NCI-H2196 treated with DMSO at 0.1 percent for 48 hours (cell line): ENCODE results near the gene SLC12A7.
"Not testable (repeated sequence)": the region's sequence is repeated elsewhere in the genome, so short reads cannot be mapped to it uniquely, and the experiment has no call there.

ENCODE experiments used
- DNase-seq: peaks from one replicate; lab custom pipeline; 2025; ENCODE audit not compliant: unreplicated experiment; lab: John Stamatoyannopoulos, UW

The SLC12A7 gene

DNA sequence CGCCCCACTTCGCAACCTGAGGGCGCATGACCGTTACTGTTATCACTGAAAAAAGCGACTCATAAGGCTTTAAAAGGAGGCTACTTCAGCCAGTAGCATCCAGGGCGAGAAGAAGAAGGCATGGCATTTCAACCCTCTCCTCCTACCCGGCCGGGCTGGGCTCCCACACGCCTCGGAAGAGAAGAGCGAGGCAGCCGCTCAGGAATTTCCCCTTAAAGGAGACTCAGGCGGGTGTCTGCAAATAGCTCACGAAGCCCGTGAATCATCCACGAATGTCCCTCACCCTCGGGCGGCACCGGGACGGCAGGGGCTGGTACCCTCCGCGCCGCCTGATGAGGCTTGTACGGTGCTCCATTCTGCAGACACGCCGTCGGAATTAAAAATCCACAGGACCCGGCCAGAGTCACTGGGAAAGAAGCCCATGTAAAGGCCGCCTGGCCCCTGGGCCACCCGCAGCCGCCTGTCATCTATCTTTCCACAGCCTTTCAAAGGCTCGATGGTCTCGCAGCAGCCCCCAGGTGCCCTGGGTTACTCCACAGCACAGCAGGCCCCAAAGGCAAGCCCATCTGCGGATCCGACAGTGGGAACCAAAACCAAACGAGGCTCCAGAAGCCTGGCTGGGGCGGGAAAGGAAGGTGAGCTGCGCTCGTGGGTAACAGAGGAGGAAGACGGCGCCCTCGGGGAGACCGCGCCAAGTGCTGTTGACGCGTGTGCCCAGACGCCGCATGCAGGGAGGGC, 11.8 kb downstream of the SLC12A7 start:
- DNase-seq = no peak

GRCh38 chr5:1098986-1099597, 12.8 kb downstream of the SLC12A7 start:
- no peak for DNase-seq

DNA sequence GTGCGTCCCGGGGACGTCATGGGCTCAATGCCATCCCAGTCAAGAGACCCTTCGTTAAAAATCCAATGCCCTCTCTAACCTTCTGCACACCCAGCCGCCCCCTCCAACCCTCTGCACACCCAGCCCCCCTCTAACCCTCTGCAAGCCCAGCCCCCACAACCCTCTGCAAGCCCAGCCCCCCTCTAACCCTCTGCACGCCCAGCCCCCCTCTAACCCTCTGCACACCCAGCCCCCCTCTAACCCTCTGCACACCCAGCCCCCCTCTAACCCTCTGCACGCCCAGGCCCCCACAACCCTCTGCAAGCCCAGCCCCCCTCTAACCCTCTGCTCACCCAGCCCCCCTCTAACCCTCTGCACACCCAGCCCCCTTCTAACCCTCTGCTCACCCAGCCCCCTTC, 13.9 kb downstream of the SLC12A7 start:
- DNase-seq = not testable (repeated sequence)

- no peak for DNase-seq
These were observed 14.4 kb downstream of the SLC12A7 start for GRCh38 chr5:1097381-1097987.

GRCh38 chr5:1096838-1097237, 15.0 kb downstream of the SLC12A7 start:
- no peak for DNase-seq

DNA sequence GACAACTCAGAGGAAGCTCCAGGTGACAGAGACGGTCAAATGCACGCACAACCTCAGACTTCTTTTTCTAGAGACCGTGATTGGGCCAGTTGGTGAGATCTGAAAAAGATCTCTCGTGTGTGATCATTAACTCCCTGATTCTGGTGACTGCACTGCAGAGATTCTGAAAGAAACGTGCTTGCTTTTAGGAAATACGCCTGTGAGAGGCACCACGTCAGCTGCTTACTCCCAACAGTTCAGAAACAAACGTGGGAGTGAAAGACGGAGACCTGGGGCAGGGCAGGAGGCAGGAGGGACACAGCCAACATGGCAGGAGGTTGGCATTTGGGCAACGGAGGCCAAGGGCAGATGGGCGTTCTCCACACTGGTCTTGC, 15.9 kb downstream of the SLC12A7 start:
- no peak for DNase-seq

GRCh38 chr5:1095302-1095989, 16.4 kb downstream of the SLC12A7 start:
- no peak for DNase-seq

GRCh38 chr5:1094670-1095190, 17.1 kb downstream of the SLC12A7 start:
- DNase-seq = no peak

GRCh38 chr5:1093361-1093760, 18.5 kb downstream of the SLC12A7 start:
- no peak for DNase-seq

DNA sequence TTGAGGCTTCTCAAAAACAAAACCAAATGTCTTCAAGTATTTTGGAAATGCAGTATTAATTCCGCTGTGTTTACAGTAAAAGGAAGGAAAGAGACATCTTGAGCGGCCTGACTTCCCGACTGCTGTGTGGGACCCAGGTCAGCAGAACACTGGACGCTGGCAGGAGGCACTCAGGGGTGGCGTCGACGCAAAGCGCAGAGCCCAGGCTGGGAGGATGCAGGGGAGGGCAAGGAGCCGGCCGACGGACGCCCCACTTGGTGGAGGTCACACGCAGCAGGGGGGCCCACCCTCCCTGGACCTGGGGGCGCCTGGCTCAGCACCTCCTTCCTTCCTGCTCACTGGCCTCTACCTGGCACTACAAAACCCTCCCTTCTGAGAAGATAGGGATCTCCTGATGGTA, 19.7 kb downstream of the SLC12A7 start:
- DNase-seq = no peak

DNA sequence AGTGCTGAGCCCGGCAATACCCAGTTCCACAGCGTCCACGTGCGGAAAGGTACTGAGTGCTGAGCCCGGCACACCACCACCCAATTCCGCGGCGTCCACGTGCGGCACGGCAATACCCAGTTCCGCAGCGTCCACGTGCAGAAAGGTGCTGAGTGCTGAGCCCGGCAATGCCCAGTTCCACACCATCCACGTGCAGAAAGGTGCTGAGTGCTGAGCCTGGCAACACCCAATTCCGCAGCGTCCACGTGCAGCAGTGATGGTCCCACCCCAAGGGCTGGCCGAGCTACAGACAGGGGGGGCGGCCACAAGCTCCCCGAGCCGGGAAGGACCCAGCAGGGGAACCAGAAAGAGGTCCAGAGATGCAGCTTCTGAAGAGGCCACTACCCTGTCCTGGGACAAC, 20.2 kb downstream of the SLC12A7 start:
- DNase-seq = no peak

- no peak for DNase-seq
These were observed 21.3 kb downstream of the SLC12A7 start for GRCh38 chr5:1090538-1090937.

- no peak for DNase-seq
These were observed 22.2 kb downstream of the SLC12A7 start for GRCh38 chr5:1089621-1090040.

DNA sequence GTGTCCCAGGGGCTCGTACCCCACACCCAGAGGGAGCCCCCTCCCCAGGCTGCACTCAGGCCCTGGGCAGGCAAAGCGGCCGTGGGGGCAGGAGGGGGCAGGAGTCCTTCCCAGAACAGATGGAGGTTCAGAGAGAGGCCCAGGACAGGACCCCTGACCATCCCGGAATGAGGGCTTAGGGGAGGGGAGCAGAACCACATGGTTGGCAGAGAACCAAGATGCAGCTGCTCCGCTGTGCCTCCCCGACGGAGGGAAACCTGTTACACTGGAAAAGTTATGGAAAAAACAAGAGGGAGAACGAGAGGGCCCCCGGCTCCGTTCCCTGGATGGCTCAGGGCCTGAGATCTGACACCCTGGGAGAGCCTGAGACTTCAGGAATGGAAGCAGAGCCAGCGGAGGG, 22.7 kb downstream of the SLC12A7 start:
- no peak for DNase-seq

- DNase-seq = no peak
These were observed 23.1 kb downstream of the SLC12A7 start for GRCh38 chr5:1088726-1089125.

GRCh38 chr5:1088031-1088430, 23.8 kb downstream of the SLC12A7 start:
- DNase-seq = no peak

DNA sequence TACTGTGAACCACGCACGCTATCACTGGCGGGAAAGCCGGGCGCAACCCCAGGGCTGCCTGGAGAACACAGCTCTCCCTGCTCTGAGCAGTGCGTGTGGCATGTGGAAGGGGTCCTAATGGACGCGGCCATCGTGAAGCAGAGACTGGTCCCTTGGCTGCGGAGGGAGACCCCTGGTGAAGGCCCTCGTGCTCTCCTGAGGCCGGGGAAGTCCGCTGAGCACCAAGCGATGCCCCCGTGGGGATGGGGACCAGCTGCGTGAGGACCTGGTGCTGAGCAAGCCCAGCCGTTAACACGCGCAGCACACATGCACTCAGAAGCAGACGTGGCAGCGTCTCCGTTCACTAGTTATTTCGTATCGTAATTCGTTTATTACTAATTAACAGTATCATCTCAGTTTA, 24.4 kb downstream of the SLC12A7 start:
- DNase-seq = no peak

DNA sequence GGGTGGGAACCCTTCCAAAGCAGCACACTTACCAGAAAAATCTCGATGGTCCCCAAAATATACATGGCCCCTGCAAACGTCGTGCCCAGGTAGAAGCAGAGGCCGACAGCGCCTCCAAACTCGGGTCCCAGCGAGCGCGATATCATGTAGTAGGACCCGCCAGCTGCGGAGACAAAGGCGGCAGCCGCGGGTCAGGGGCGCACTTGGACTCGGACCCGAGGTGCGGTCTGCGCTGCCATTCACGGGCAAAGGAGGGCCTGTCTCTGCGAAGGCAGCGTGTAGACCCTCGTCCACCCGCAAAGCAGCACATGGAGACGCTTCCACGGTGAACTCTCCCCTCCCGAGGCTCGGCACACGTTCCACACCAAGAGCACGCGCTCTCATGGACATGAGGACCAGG, 25.0 kb downstream of the SLC12A7 start:
- DNase-seq = no peak

DNA sequence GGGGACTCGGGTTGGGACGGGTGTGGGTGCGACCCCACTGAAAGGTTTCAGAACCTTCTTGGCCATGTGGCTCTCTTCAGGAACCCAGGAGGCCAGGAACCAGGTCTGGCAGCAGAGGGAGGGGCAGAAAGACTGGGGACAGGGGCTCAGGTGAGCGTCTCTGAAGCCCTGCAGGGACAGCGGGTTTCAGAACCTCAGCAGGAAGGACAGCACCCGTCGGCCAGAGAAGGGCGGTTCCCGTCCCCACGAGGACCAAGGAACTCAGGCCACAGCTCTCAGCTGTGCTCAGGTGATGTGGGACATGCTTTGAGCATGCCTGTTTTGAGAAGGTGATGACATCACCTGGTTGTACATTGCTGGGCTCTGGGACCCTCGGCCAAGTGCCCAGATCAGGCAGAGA, 25.7 kb downstream of the SLC12A7 start:
- no peak for DNase-seq

DNA sequence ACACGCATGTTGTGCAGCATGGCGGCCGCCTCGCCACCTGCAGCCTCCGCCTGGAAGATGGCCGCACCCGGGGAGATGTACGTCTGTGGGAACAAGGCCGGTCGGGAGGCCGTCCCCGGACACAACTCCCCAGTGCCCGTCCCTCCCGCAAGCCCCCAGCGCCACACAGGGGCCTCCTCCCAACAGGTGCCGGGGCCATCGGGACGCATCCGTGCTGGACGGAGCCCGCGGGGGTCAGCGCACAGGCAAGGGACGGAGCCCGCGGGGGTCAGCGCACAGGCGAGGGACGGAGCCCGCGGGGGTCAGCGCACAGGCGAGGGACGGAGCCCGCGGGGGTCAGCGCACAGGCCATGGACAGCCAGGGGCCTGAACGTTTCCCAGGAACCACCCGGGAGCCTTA, 26.5 kb downstream of the SLC12A7 start:
- DNase-seq = no peak

DNA sequence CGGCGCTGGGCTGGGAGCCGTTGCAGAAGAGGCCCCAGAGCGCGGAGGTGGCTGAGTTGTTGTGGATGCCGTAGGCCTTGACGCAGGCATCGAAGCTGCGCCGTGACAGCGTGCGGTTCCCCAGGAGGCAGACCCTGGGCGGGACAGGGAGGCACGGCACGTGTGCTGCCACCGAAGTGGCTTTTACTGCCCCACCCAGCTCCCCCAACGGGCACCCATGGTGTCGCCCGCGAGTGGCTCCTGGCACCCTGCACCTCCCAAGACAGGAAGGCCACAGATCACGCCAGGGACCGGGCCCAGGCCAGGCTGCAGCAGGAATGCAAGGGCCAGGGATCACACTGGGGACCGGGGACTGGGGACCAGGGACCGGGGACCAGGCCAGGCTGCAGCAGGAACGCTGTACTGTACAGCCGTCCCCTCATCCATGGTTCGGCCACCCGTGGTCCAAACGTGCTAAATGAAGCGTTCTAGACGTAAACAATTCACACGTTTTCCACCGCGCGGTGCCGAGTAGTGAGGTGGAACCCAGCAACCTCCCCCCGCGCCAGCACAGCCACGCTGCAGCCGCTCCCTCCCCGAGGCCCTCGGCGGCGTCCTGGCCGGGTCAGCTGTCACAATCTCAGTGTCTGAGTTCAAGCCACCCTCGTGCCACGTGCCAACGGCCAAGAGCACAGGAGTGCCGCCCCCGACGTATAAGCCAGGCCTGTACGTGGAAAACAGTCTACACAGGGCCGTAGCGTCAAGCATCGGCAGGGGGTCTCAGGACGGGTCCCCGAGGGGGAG, 27.8 kb downstream of the SLC12A7 start:
- no peak for DNase-seq
